ENCODE measurements around the gene BSDC1. TPM values are rescaled to one million over a fixed set of nuclear protein-coding genes. Genes with fewer than 3 reads are reported as not detected.
A peak's percentile ranks its signal among the peaks of the same experiment; 100 is the strongest.
"Not testable (repeated sequence)": the region's sequence is repeated elsewhere in the genome, so short reads cannot be mapped to it uniquely, and the experiment has no call there.

BSDC1 gene
- total and polyA plus RNA-seq, 4 experiments from 2014 or later = 29.7 to 112 (median 76.1) TPM

DNA sequence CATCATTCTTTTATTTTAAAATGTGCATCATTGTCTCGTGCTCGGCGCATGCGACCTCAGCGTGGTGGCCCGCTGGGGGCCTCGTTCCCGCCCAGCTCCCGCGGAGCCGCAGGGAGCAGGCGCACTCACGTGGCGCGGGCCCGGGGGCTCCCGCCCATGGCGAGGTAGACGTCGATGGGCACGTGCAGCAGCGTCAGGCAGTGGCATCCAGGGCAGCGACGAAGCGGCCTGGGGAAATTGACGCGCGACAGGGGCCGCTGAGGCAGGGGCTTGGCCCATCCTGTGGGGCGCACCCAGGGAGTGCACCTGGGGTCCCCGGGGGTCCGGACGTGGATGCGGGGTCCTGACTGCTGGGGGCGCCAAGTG lies 33.0 kb downstream of the BSDC1 start:
- H3K9me3 Mint-ChIP-seq = peaks cover 0 to 4% (median 0%) of the 10 kb centered on the region in 8 donors
- DNase-seq = no peak
- Histone ChIP-seq H3K9me3 (ENCODE audit: control insufficient read depth in 1 of 2, low read length in 2 of 2) (no peaks in the 10 kb centered on the region), H3K4me3 (ENCODE audit: low read length in 2 of 2) (no peak overlapping the region), H3K4me1 (ENCODE audit: insufficient read depth, low read length) (peaks cover 18% of the 10 kb centered on the region), H3K36me3 (ENCODE audit: insufficient read depth, low read length) (peaks cover 20% of the 10 kb centered on the region), H3K27me3 (ENCODE audit: insufficient read depth, low read length) (no peaks in the 10 kb centered on the region), H3K27ac (ENCODE audit: low read depth, low read length) (no peak overlapping the region)
- H3K4me3 Mint-ChIP-seq = no peak overlapping the region
- H3K36me3 Mint-ChIP-seq = peaks cover 17 to 30% of the 10 kb centered on the region in 2 donors
- H3K27me3 Mint-ChIP-seq = peaks cover 3% of the 10 kb centered on the region in 2 donors
- intact Hi-C loops (cut with micrococcal nuclease) = no loop called here
- ChIA-PET POLR2A (ENCODE audit: partially characterized antibody) (interaction anchor here (1.0 to 2.9 kb wide), 2 partner anchors 26 to 113 kb away, joined by 4 to 16 read pairs; partner anchors contain the start of gene MARCKSL1), CTCF (ENCODE audit: partially characterized antibody) (no interaction called here)
- peaks cover 11 to 31% (median 21%) of the 10 kb centered on the region in 4 donors for H3K4me1 Mint-ChIP-seq
- H3K27ac Mint-ChIP-seq = no peak overlapping the region

GRCh38 chr1:32358435-32358834 lies 35.8 kb downstream of the BSDC1 start:
- Mint-ChIP-seq H3K4me1 (peaks cover 15 to 45% (median 26%) of the 10 kb centered on the region in 4 donors), H3K27me3 (peaks cover 3% of the 10 kb centered on the region in 2 donors), H3K27ac (peak overlapping the region in 1 of 7 donors; percentile 48), H3K9me3 (peaks cover 0 to 3% (median 0%) of the 10 kb centered on the region in 8 donors), H3K4me3 (no peak overlapping the region), H3K36me3 (peaks cover 8% of the 10 kb centered on the region in 2 donors)
- H3K36me3 ChIP-seq (ENCODE audit: insufficient read depth, low read length) = no peaks in the 10 kb centered on the region
- ChIA-PET CTCF (ENCODE audit: partially characterized antibody) (interaction anchor here (1.5 to 1.9 kb wide), 2 partner anchors 118 to 143 kb away, joined by 4 to 6 read pairs; no protein-coding TSS in a partner anchor), POLR2A (ENCODE audit: partially characterized antibody) (no interaction called here)
- no peaks in the 10 kb centered on the region for H3K9me3 ChIP-seq (ENCODE audit: control insufficient read depth in 1 of 2, low read length in 2 of 2)
- H3K27me3 ChIP-seq (ENCODE audit: insufficient read depth, low read length) = no peaks in the 10 kb centered on the region
- intact Hi-C loops (cut with micrococcal nuclease) = no loop called here
- H3K4me3 ChIP-seq (ENCODE audit: low read length in 2 of 2) = no peak overlapping the region
- peaks cover 18% of the 10 kb centered on the region for H3K4me1 ChIP-seq (ENCODE audit: insufficient read depth, low read length)
- DNase-seq = no peak
- H3K27ac ChIP-seq (ENCODE audit: low read depth, low read length) = no peak overlapping the region

- no peak for DNase-seq
- Histone ChIP-seq H3K27ac (ENCODE audit: low read depth, low read length) (no peak overlapping the region), H3K4me3 (ENCODE audit: low read length in 2 of 2) (no peak overlapping the region), H3K27me3 (ENCODE audit: insufficient read depth, low read length) (no peaks in the 10 kb centered on the region), H3K9me3 (ENCODE audit: control insufficient read depth in 1 of 2, low read length in 2 of 2) (no peaks in the 10 kb centered on the region), H3K36me3 (ENCODE audit: insufficient read depth, low read length) (no peaks in the 10 kb centered on the region), H3K4me1 (ENCODE audit: insufficient read depth, low read length) (peaks cover 17% of the 10 kb centered on the region)
- ChIA-PET POLR2A (ENCODE audit: partially characterized antibody) (no interaction called here), CTCF (ENCODE audit: partially characterized antibody) (interaction anchor here (1.5 kb wide), 1 partner anchor 142 kb away, joined by 6 read pairs; no protein-coding TSS in a partner anchor)
- Mint-ChIP-seq H3K27me3 (peaks cover 3% of the 10 kb centered on the region in 2 donors), H3K27ac (no peak overlapping the region), H3K36me3 (peaks cover 3% of the 10 kb centered on the region in 2 donors), H3K4me1 (peaks cover 15 to 50% (median 23%) of the 10 kb centered on the region in 4 donors), H3K9me3 (peaks cover 0 to 3% (median 0%) of the 10 kb centered on the region in 8 donors), H3K4me3 (no peak overlapping the region)
- intact Hi-C loops (cut with micrococcal nuclease) = no loop called here
Observed at GRCh38 chr1:32357614-32358013, 36.6 kb downstream of the BSDC1 start.

- Histone ChIP-seq H3K4me3 (ENCODE audit: low read length in 2 of 2) (no peak overlapping the region), H3K9me3 (ENCODE audit: control insufficient read depth in 1 of 2, low read length in 2 of 2) (no peaks in the 10 kb centered on the region), H3K27ac (ENCODE audit: low read depth, low read length) (no peak overlapping the region), H3K4me1 (ENCODE audit: insufficient read depth, low read length) (peaks cover 17% of the 10 kb centered on the region), H3K27me3 (ENCODE audit: insufficient read depth, low read length) (no peaks in the 10 kb centered on the region), H3K36me3 (ENCODE audit: insufficient read depth, low read length) (no peaks in the 10 kb centered on the region)
- no peak overlapping the region for H3K4me3 Mint-ChIP-seq
- H3K9me3 Mint-ChIP-seq = peaks cover 0 to 3% (median 0%) of the 10 kb centered on the region in 8 donors
- CTCF ChIA-PET (ENCODE audit: partially characterized antibody) = no interaction called here
- H3K4me1 Mint-ChIP-seq = peaks cover 12 to 45% (median 23%) of the 10 kb centered on the region in 4 donors
- no peaks in the 10 kb centered on the region for H3K36me3 Mint-ChIP-seq
- DNase-seq = no peak
- intact Hi-C loops (cut with micrococcal nuclease) = no loop called here
- H3K27ac Mint-ChIP-seq = peak overlapping the region in 1 of 7 donors; percentile 10
- peaks cover 3% of the 10 kb centered on the region in 2 donors for H3K27me3 Mint-ChIP-seq
- POLR2A ChIA-PET (ENCODE audit: partially characterized antibody) = interaction anchor here (12.7 kb wide), 1 partner anchor 20 kb away, joined by 173 read pairs; the partner anchor contains the start of gene MARCKSL1
Observed at GRCh38 chr1:32356478-32356877, 37.8 kb downstream of the BSDC1 start.

DNA sequence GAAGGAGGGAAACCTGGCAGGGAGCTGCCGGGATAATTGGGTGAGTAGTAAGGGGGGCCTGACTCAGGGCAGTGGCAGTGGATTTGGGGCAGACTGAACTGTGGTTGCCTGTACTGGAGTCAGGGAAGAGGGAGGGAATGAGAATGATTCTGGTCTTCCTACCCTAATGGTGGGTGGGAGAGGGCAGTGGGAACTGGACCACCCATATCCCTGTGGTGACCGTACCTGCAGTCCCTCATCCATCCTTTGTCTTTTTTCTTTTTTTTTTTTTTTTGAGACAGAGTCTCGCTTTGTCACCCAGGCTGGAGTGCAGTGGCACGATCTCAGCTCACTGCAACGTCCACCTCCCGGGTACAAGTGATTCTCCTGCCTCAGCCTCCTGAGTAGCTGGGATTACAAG lies 38.5 kb downstream of the BSDC1 start:
- peaks cover 19% of the 10 kb centered on the region for H3K4me1 ChIP-seq (ENCODE audit: insufficient read depth, low read length)
- CTCF ChIA-PET (ENCODE audit: partially characterized antibody) = interaction anchor here (1.0 kb wide), 1 partner anchor 16 kb away, joined by 4 read pairs; no protein-coding TSS in a partner anchor
- H3K27me3 Mint-ChIP-seq; H3K27me3 ChIP-seq (ENCODE audit: insufficient read depth, low read length); H3K27ac ChIP-seq (ENCODE audit: low read depth, low read length); H3K4me3 Mint-ChIP-seq; H3K4me3 ChIP-seq (ENCODE audit: low read length in 2 of 2); H3K36me3 ChIP-seq (ENCODE audit: insufficient read depth, low read length); intact Hi-C loops (cut with micrococcal nuclease); H3K36me3 Mint-ChIP-seq; H3K9me3 ChIP-seq (ENCODE audit: control insufficient read depth in 1 of 2, low read length in 2 of 2); H3K9me3 Mint-ChIP-seq; DNase-seq; H3K27ac Mint-ChIP-seq: not testable (repeated sequence)
- POLR2A ChIA-PET (ENCODE audit: partially characterized antibody) = interaction anchor here (0.5 to 12.7 kb wide), 3 partner anchors 16 to 281 kb away, joined by 3 to 173 read pairs (median 3); partner anchors contain the start of gene MARCKSL1
- peaks cover 10 to 46% (median 22%) of the 10 kb centered on the region in 4 donors for H3K4me1 Mint-ChIP-seq

GRCh38 chr1:32353886-32354570 lies 40.2 kb downstream of the BSDC1 start:
- intact Hi-C loops (cut with micrococcal nuclease) = no loop called here
- H3K4me3 Mint-ChIP-seq = peak overlapping the region; percentile 30 to 73 (median 61)

GRCh38 chr1:32353431-32353830 lies 40.8 kb downstream of the BSDC1 start:
- Mint-ChIP-seq H3K4me1 (peaks cover 19 to 54% (median 32%) of the 10 kb centered on the region in 4 donors), H3K27me3 (no peaks in the 10 kb centered on the region), H3K36me3 (no peaks in the 10 kb centered on the region), H3K4me3 (peak overlapping the region in 7 of 8 donors; percentile 50 to 74 (median 67)), H3K9me3 (peaks cover 0 to 1% (median 0%) of the 10 kb centered on the region in 8 donors), H3K27ac (peak overlapping the region; percentile 24 to 88 (median 60))
- CTCF ChIA-PET (ENCODE audit: partially characterized antibody) = interaction anchor here (1.2 to 3.5 kb wide), 4 partner anchors 19 to 138 kb away, joined by 4 to 10 read pairs (median 5); no protein-coding TSS in a partner anchor
- Histone ChIP-seq H3K27ac (ENCODE audit: low read depth, low read length) (no peak overlapping the region), H3K4me3 (ENCODE audit: low read length in 2 of 2) (no peak overlapping the region), H3K9me3 (ENCODE audit: control insufficient read depth in 1 of 2, low read length in 2 of 2) (no peaks in the 10 kb centered on the region), H3K4me1 (ENCODE audit: insufficient read depth, low read length) (peaks cover 32% of the 10 kb centered on the region), H3K27me3 (ENCODE audit: insufficient read depth, low read length) (no peaks in the 10 kb centered on the region), H3K36me3 (ENCODE audit: insufficient read depth, low read length) (no peaks in the 10 kb centered on the region)
- peak in 1 of 5 donors; percentile 30 for DNase-seq
- intact Hi-C loops (cut with micrococcal nuclease) = no loop called here
- POLR2A ChIA-PET (ENCODE audit: partially characterized antibody) = interaction anchor here (0.8 to 12.7 kb wide), 4 partner anchors 17 to 281 kb away, joined by 3 to 173 read pairs (median 8); partner anchors contain the start of genes LCK, MARCKSL1 and TMEM39B

More at GRCh38 chr1:32353886-32354570, 40.2 kb downstream of the BSDC1 start:
- Mint-ChIP-seq H3K4me1 (peaks cover 18 to 48% (median 26%) of the 10 kb centered on the region in 4 donors), H3K36me3 (no peaks in the 10 kb centered on the region), H3K9me3 (peaks cover 0 to 1% (median 0%) of the 10 kb centered on the region in 8 donors), H3K27me3 (no peaks in the 10 kb centered on the region), H3K27ac (peak overlapping the region; percentile 19 to 88 (median 48))
- ChIA-PET CTCF (ENCODE audit: partially characterized antibody) (interaction anchor here (1.2 to 1.4 kb wide), 2 partner anchors 18 to 105 kb away, joined by 4 to 5 read pairs; no protein-coding TSS in a partner anchor), POLR2A (ENCODE audit: partially characterized antibody) (interaction anchor here (0.5 to 12.7 kb wide), 6 partner anchors 9 to 281 kb away, joined by 3 to 173 read pairs (median 3); partner anchors contain the start of genes MARCKSL1 and TMEM39B)
- Histone ChIP-seq H3K36me3 (ENCODE audit: insufficient read depth, low read length) (no peaks in the 10 kb centered on the region), H3K27me3 (ENCODE audit: insufficient read depth, low read length) (no peaks in the 10 kb centered on the region), H3K4me3 (ENCODE audit: low read length in 2 of 2) (no peak overlapping the region), H3K27ac (ENCODE audit: low read depth, low read length) (no peak overlapping the region), H3K4me1 (ENCODE audit: insufficient read depth, low read length) (peaks cover 26% of the 10 kb centered on the region), H3K9me3 (ENCODE audit: control insufficient read depth in 1 of 2, low read length in 2 of 2) (no peaks in the 10 kb centered on the region)
- no peak for DNase-seq
